ENCODE measurements around the gene BAAT. TPM values are rescaled to one million over a fixed set of nuclear protein-coding genes. Genes with fewer than 3 reads are reported as not detected.

Gene BAAT
- total and polyA plus RNA-seq, 7 donors = 0.60 TPM; not detected in 6

DNA sequence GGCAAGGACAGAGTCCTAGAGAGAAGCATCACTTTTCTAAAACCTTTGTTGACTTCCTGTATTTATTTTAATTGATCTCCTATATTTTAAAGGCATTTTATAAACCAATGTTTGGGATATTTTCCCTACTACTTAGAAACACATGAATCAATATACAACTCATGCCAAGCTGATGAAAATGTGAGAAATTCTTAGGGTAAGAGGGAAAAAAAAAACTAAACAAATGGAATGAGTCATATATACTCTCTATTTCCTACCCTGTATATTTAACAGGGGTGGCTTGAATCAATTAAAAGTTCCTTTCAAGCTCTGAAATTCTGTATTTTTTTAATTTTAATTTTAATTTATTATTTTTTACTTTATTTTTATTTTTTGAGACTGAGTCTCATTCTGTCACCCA lies 19.6 kb downstream of the BAAT start:
- H3K36me3 ChIP-seq = no peaks in the 10 kb centered on the region
- TF ChIP-seq POLR2AphosphoS5 (IDR thresholded peaks at IDR 0.05) (no peak), POLR2A (IDR thresholded peaks at IDR 0.05) (no peak), EP300 (IDR thresholded peaks at IDR 0.05) (no peak)
- no peaks in the 10 kb centered on the region for H3K4me1 ChIP-seq
- no peak overlapping the region for H3K4me3 ChIP-seq
- no peak for DNase-seq
- no peaks in the 10 kb centered on the region for H3K9me3 ChIP-seq
- H3K27me3 ChIP-seq = no peaks in the 10 kb centered on the region
- intact Hi-C loops (cut with DNase I) = no loop called here
- H3K27ac ChIP-seq = no peak overlapping the region

DNA sequence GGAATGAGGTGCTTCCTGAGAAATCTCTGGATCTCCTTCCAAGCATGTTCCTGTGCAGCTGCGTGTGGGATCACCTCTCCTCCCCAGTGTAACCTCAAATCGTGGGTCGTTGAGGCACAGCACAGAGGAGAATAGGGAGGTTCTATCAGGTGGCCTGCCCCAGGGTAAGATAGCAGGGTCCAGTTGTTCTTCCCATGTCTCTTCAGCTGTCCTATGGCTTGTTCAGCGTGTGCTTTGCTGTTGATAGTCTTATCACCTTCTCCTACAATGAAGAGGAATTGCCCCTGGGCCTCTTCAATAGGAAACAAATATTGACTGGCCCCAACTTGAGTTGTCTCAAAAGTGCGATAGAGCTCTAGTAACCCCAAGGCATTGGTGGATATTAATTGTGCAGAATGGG lies 22.4 kb downstream of the BAAT start:
- Histone ChIP-seq H3K27ac (no peak overlapping the region), H3K36me3 (no peaks in the 10 kb centered on the region), H3K4me1 (no peaks in the 10 kb centered on the region), H3K27me3 (no peaks in the 10 kb centered on the region), H3K9me3 (no peaks in the 10 kb centered on the region), H3K4me3 (no peak overlapping the region)
- intact Hi-C loops (cut with DNase I) = no loop called here
- TF ChIP-seq, protein P1, sequence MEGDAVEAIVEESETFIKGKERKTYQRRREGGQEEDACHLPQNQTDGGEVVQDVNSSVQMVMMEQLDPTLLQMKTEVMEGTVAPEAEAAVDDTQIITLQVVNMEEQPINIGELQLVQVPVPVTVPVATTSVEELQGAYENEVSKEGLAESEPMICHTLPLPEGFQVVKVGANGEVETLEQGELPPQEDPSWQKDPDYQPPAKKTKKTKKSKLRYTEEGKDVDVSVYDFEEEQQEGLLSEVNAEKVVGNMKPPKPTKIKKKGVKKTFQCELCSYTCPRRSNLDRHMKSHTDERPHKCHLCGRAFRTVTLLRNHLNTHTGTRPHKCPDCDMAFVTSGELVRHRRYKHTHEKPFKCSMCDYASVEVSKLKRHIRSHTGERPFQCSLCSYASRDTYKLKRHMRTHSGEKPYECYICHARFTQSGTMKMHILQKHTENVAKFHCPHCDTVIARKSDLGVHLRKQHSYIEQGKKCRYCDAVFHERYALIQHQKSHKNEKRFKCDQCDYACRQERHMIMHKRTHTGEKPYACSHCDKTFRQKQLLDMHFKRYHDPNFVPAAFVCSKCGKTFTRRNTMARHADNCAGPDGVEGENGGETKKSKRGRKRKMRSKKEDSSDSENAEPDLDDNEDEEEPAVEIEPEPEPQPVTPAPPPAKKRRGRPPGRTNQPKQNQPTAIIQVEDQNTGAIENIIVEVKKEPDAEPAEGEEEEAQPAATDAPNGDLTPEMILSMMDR (IDR thresholded peaks at IDR 0.05) = no peak
- TF ChIP-seq POLR2AphosphoS5 (IDR thresholded peaks at IDR 0.05) (no peak), POLR2A (IDR thresholded peaks at IDR 0.05) (no peak), EP300 (IDR thresholded peaks at IDR 0.05) (no peak)
- 85 to 88% methylated on average over 5 of the region's 5 CpGs for WGBS, 2 donors
- DNase-seq = no peak

DNA sequence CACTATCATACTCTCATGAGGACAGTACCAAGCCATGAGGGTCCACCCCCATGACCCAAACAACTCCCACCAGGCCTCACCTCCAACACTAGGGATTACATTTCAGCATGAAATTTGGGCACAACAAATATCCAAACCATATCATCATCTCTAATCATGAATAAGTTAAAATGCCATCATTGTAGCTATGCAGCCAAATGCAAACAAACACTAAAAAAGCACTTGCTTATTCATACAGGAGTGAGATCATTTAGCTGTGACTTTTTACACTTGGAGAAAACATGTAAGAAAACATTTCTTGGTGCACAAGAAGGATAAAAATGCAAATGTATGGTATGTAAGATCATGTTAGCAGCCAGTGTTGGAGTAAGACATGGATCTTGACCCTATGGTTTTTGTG lies 24.2 kb downstream of the BAAT start:
- intact Hi-C loops (cut with DNase I) = no loop called here
- Histone ChIP-seq H3K27ac (no peak overlapping the region), H3K4me1 (no peaks in the 10 kb centered on the region), H3K4me3 (no peak overlapping the region), H3K27me3 (no peaks in the 10 kb centered on the region), H3K9me3 (no peaks in the 10 kb centered on the region), H3K36me3 (no peaks in the 10 kb centered on the region)
- TF ChIP-seq EP300 (IDR thresholded peaks at IDR 0.05) (no peak), POLR2AphosphoS5 (IDR thresholded peaks at IDR 0.05) (no peak), POLR2A (IDR thresholded peaks at IDR 0.05) (no peak)
- TF ChIP-seq, protein P1 (IDR thresholded peaks at IDR 0.05) = no peak
- DNase-seq = no peak

DNA sequence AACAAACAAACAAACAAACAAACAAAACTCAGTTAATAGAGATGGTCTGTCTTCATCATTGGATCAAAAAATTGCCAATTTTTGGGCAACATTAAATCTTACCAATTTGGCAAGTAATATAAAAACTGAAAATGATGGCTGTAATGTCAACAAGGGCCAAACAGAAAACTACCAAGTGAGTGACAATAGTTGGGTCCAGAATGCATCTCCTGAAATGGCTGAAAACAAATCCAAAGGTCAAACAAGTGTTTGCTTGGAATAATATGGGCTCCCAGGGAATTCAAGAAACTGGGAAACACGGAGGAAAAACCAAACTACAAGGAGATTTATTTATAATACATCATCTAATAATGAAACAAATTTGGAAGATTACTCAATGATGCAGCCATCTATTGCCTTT lies 25.1 kb downstream of the BAAT start:
- no peaks in the 10 kb centered on the region for H3K27me3 ChIP-seq
- TF ChIP-seq EP300 (IDR thresholded peaks at IDR 0.05) = no peak
- no peak for TF ChIP-seq POLR2AphosphoS5 (IDR thresholded peaks at IDR 0.05)
- TF ChIP-seq, protein P1 (IDR thresholded peaks at IDR 0.05) = no peak

DNA sequence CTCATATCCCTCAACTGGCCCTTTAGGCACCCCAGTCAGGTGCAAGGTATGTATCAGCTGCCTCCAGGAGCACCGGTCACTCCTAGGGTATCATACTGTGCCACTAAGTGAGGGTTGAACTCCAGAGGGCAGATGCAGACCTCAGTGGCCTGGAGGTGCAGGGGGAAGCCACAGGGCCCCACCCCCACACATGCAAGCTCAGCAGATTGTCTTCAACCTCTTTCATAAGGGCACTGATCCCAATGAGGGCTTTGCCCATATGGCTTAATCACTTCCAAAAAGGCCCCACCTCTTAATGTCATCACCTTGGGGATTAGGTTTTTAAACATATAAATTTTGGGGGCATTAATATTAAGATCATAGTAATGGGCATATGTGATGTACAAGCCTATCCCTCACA lies 28.2 kb downstream of the BAAT start:
- intact Hi-C loops (cut with DNase I) = no loop called here
- TF ChIP-seq POLR2AphosphoS5 (IDR thresholded peaks at IDR 0.05) (no peak), POLR2A (IDR thresholded peaks at IDR 0.05) (no peak), EP300 (IDR thresholded peaks at IDR 0.05) (no peak)
- TF ChIP-seq, protein P1 (IDR thresholded peaks at IDR 0.05) = no peak
- no peak for DNase-seq
- WGBS, 2 donors = 44 to 46% methylated on average over 1 of the region's 1 CpG
- Histone ChIP-seq H3K36me3 (no peaks in the 10 kb centered on the region), H3K4me1 (no peaks in the 10 kb centered on the region), H3K4me3 (no peak overlapping the region), H3K9me3 (no peaks in the 10 kb centered on the region), H3K27ac (no peak overlapping the region), H3K27me3 (no peaks in the 10 kb centered on the region)

More for the DNA sequence above, 25.1 kb downstream of the BAAT start:
- Histone ChIP-seq H3K4me3 (no peak overlapping the region), H3K9me3 (no peaks in the 10 kb centered on the region), H3K4me1 (no peaks in the 10 kb centered on the region), H3K27ac (no peak overlapping the region), H3K36me3 (no peaks in the 10 kb centered on the region)
- WGBS, 2 donors = 81 to 91% methylated on average over 1 of the region's 1 CpG
- intact Hi-C loops (cut with DNase I) = no loop called here
- DNase-seq = no peak
